KMS-11 (cell line): Measurements from ENCODE around the gene PEAR1.
A peak's percentile ranks its signal among the peaks of the same experiment; 100 is the strongest.
"Not testable (repeated sequence)": the region's sequence is repeated elsewhere in the genome, so short reads cannot be mapped to it uniquely, and the experiment has no call there.

ENCODE experiments used
- H2AFZ ChIP-seq: fragments of 200-600 bp; sonication (generic); 2 replicates; pipeline ENCODE4 v1.6.1; 2016; ENCODE audit warnings: antibody characterized with exemption, mixed run types, low read depth
- H3K27ac ChIP-seq: fragments of 200-600 bp; sonication (generic); 2 replicates; pipeline ENCODE4 v1.6.1; 2016; ENCODE audit warnings: mild to moderate bottlenecking, mixed run types
- H3K27me3 ChIP-seq: fragments of 200-600 bp; sonication (generic); 2 replicates; pipeline ENCODE4 v1.6.1; 2017; ENCODE audit warnings: mild to moderate bottlenecking, low read depth, mixed run types, moderate library complexity; ENCODE audit not compliant: insufficient read depth
- H3K36me3 ChIP-seq: fragments of 200-600 bp; sonication (generic); 2 replicates; pipeline ENCODE4 v1.6.1; 2017; ENCODE audit warnings: mild to moderate bottlenecking, mixed run types; ENCODE audit not compliant: insufficient read depth
- H3K4me1 ChIP-seq: fragments of 200-600 bp; sonication (generic); 2 replicates; pipeline ENCODE4 v1.6.1; 2016; ENCODE audit warnings: mild to moderate bottlenecking, low read depth, mixed run types; ENCODE audit not compliant: poor library complexity, severe bottlenecking
- H3K4me2 ChIP-seq: fragments of 200-600 bp; sonication (generic); 2 replicates; pipeline ENCODE4 v1.7.0; 2016; ENCODE audit warnings: mild to moderate bottlenecking, mixed run types
- H3K4me3 ChIP-seq: fragments of 200-600 bp; sonication (generic); IDR thresholded peaks from 2 replicates; pipeline ENCODE4 v1.6.1; 2017; ENCODE audit warnings: low read depth, low read length, mixed read lengths; ENCODE audit not compliant: insufficient read depth
- H3K79me2 ChIP-seq: fragments of 200-600 bp; sonication (generic); 2 replicates; pipeline ENCODE4 v1.6.1; 2016; ENCODE audit warnings: low read depth, mixed run types; ENCODE audit not compliant: insufficient read depth
- H3K9ac ChIP-seq: fragments of 200-600 bp; sonication (generic); 2 replicates; pipeline ENCODE4 v1.6.1; 2016; ENCODE audit warnings: mild to moderate bottlenecking, mixed run types
- H4K20me1 ChIP-seq: fragments of 200-600 bp; sonication (generic); 2 replicates; pipeline ENCODE4 v1.6.1; 2016; ENCODE audit warnings: mild to moderate bottlenecking, mixed run types; ENCODE audit not compliant: insufficient read depth
- CTCF ChIP-seq: fragments of 200-600 bp; sonication (generic); conservative IDR thresholded peaks from 2 replicates; pipeline ENCODE4 v1.6.1; 2017; ENCODE audit warnings: low read depth, mild to moderate bottlenecking, antibody characterized with exemption, low read length, moderate library complexity, mixed read lengths

PEAR1 gene

DNA sequence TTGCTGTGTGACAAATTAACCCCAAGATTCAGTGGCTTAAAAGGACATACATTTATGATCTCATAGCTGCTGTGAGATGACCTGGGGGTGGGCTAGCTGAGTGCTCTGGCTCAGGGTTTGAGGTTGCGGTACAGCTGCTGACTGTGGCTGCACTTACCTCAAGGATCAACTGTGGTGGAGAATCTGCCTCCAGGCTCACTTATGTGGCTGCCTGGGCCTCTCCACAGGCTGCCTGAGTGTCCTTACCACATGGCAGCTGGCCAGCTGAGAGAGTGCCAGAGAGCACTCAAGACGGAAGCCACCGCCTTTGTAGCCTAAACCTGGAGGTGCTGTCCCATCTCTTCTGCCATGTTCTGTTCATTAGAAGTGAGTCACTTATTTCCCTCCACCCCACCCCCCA, 32.7 kb downstream of the PEAR1 start:
- H3K27me3 ChIP-seq: peaks cover 88% of the 10 kb centered on the region
- H3K79me2 ChIP-seq: no peaks in the 10 kb centered on the region
- no peak overlapping the region for H3K9ac ChIP-seq
- no peaks in the 10 kb centered on the region; the same call in 1 of the 2 replicates for H4K20me1 ChIP-seq
- peaks cover 31% of the 10 kb centered on the region for H3K4me1 ChIP-seq
- H3K27ac ChIP-seq: no peak overlapping the region
- no peak for TF ChIP-seq CTCF
- H3K4me3 ChIP-seq: peak overlapping the region; percentile 49
- no peaks in the 10 kb centered on the region for H3K36me3 ChIP-seq
- H2AFZ ChIP-seq: no peak overlapping the region
- peak overlapping the region; percentile 47 for H3K4me2 ChIP-seq

- H4K20me1 ChIP-seq, H3K36me3 ChIP-seq, H3K4me3 ChIP-seq, H2AFZ ChIP-seq, H3K27ac ChIP-seq, H3K9ac ChIP-seq, H3K79me2 ChIP-seq: not testable (repeated sequence)
- peaks cover 88% of the 10 kb centered on the region for H3K27me3 ChIP-seq
- peaks cover 31% of the 10 kb centered on the region for H3K4me1 ChIP-seq
- H3K4me2 ChIP-seq: peak overlapping the region; percentile 20
These were observed 33.2 kb downstream of the PEAR1 start for GRCh38 chr1:156926695-156927094.

- Histone ChIP-seq H3K4me2 (peak overlapping the region; percentile 20; the same call in 1 of the 2 replicates), H4K20me1 (no peaks in the 10 kb centered on the region; the same call in 1 of the 2 replicates), H3K79me2 (no peaks in the 10 kb centered on the region), H3K4me1 (peaks cover 31% of the 10 kb centered on the region), H3K27ac (no peak overlapping the region), H3K27me3 (peaks cover 88% of the 10 kb centered on the region), H3K36me3 (no peaks in the 10 kb centered on the region), H3K4me3 (no peak overlapping the region), H3K9ac (no peak overlapping the region), H2AFZ (0 out of 2 replicates have a peak overlapping the region, but pooled peaks have one; percentile 9)
- peak; percentile 89 for TF ChIP-seq CTCF
These were observed 33.9 kb downstream of the PEAR1 start for GRCh38 chr1:156927215-156928042.

- Histone ChIP-seq H3K36me3 (no peaks in the 10 kb centered on the region), H3K79me2 (no peaks in the 10 kb centered on the region), H3K9ac (no peak overlapping the region), H2AFZ (no peak overlapping the region), H3K4me1 (peaks cover 31% of the 10 kb centered on the region), H3K27me3 (peaks cover 81% of the 10 kb centered on the region), H3K4me2 (peak overlapping the region; percentile 20; the same call in 1 of the 2 replicates), H3K4me3 (no peak overlapping the region), H4K20me1 (no peaks in the 10 kb centered on the region; the same call in 1 of the 2 replicates), H3K27ac (no peak overlapping the region)
- TF ChIP-seq CTCF: peak; percentile 68
These were observed 34.6 kb downstream of the PEAR1 start for GRCh38 chr1:156928043-156928602.
